Measurements from ENCODE around the gene POGLUT3. TPM values are rescaled to one million over a fixed set of nuclear protein-coding genes. Genes with fewer than 3 reads are reported as not detected.
A peak's percentile ranks its signal among the peaks of the same experiment; 100 is the strongest.

The POGLUT3 gene
- total RNA-seq, 1 donor from 2014 or later, result 30.9 TPM

DNA sequence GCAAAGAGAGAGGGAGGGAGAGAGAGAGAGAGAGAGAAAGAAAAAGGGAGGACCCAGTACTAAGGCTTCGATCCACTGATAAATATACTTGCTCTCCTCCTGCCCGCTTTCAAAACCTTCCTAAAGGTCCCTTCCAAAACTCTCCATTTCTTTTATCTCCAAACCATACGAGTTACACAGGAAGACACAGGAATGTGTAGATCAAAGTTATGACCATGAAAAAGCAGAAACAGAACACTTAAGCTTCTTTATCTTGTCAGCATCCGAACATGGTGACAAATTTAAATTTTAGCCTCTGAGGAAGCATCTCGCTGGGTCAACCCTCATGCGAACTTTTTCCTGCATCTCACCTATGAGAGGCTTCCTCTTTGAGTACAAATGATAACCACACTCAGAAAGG is 29.2 kb upstream of the POGLUT3 start:
- no peak for DNase-seq (ENCODE audit: low read depth, low spot score)
- no peaks in the 10 kb centered on the region for H3K4me1 Mint-ChIP-seq
- no peak for TF ChIP-seq CTCF (conservative IDR thresholded peaks at IDR 0.05)
- no peak overlapping the region for H3K27ac Mint-ChIP-seq (ENCODE audit: unreplicated experiment)
- no peaks in the 10 kb centered on the region for H3K9me3 Mint-ChIP-seq
- no peaks in the 10 kb centered on the region for H3K27me3 Mint-ChIP-seq (ENCODE audit: low read depth)
- H3K36me3 Mint-ChIP-seq (ENCODE audit: low read depth), result no peaks in the 10 kb centered on the region
- H3K4me3 Mint-ChIP-seq, result no peak overlapping the region

GRCh38 chr11:108525161-108525560 is 27.0 kb upstream of the POGLUT3 start:
- Mint-ChIP-seq H3K4me1 (no peaks in the 10 kb centered on the region), H3K27me3 (ENCODE audit: low read depth) (no peaks in the 10 kb centered on the region), H3K9me3 (peaks cover 3% of the 10 kb centered on the region), H3K4me3 (no peak overlapping the region), H3K36me3 (ENCODE audit: low read depth) (no peaks in the 10 kb centered on the region), H3K27ac (ENCODE audit: unreplicated experiment) (peak overlapping the region; percentile 63)
- DNase-seq (ENCODE audit: low read depth, low spot score), result no peak
- TF ChIP-seq CTCF (conservative IDR thresholded peaks at IDR 0.05), result no peak

GRCh38 chr11:108524422-108524821 is 26.2 kb upstream of the POGLUT3 start:
- DNase-seq (ENCODE audit: low read depth, low spot score), result no peak
- H3K36me3 Mint-ChIP-seq (ENCODE audit: low read depth), result no peaks in the 10 kb centered on the region
- no peaks in the 10 kb centered on the region for H3K27me3 Mint-ChIP-seq (ENCODE audit: low read depth)
- H3K27ac Mint-ChIP-seq (ENCODE audit: unreplicated experiment), result no peak overlapping the region
- H3K9me3 Mint-ChIP-seq, result peaks cover 3% of the 10 kb centered on the region
- no peak overlapping the region for H3K4me3 Mint-ChIP-seq
- no peak for TF ChIP-seq CTCF (conservative IDR thresholded peaks at IDR 0.05)
- H3K4me1 Mint-ChIP-seq, result no peaks in the 10 kb centered on the region

DNA sequence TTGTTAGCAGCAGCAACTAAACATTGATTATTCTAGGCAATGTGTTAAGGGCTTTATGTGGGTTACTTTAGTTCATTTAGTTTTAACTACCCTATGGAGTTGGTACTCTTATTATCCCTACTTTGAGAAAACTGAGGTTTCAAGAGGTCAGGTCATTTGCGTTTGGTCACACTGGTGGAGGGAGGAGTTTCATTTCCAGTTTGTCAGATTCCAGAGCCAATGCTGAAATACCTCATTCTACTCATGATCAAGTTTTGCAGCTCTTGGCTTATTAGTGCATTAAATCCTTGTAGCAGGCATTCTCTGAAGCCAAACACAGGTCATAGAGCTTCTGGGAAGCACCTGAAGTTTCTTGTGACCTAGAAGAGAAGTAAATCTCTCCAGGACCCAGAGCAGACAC is 24.1 kb upstream of the POGLUT3 start:
- TF ChIP-seq CTCF (conservative IDR thresholded peaks at IDR 0.05), result no peak
- no peak for DNase-seq (ENCODE audit: low read depth, low spot score)
- Mint-ChIP-seq H3K4me3 (no peak overlapping the region), H3K36me3 (ENCODE audit: low read depth) (no peaks in the 10 kb centered on the region), H3K27ac (ENCODE audit: unreplicated experiment) (no peak overlapping the region), H3K9me3 (peaks cover 3% of the 10 kb centered on the region), H3K4me1 (no peaks in the 10 kb centered on the region), H3K27me3 (ENCODE audit: low read depth) (no peaks in the 10 kb centered on the region)

DNA sequence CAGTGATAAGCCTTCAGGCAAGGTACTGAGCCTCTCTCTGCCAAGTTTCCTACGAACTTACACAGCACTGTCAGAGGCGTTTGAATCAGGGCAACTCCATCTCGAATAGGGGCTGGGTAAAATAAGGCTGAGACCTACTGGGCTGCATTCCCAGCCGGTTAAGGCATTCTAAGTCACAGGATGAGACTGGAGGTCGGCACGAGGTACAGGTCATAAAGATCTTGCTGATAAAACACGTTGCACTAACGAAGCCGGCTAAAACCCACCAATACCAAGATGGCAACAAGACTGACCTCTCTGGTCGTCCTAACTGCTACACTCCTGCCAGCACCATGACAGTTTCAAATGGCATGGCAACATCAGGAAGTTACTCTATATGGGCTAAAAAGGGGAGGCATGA is 20.4 kb upstream of the POGLUT3 start:
- Mint-ChIP-seq H3K36me3 (ENCODE audit: low read depth) (no peaks in the 10 kb centered on the region), H3K4me3 (no peak overlapping the region), H3K9me3 (peaks cover 3% of the 10 kb centered on the region), H3K27me3 (ENCODE audit: low read depth) (no peaks in the 10 kb centered on the region), H3K4me1 (no peaks in the 10 kb centered on the region), H3K27ac (ENCODE audit: unreplicated experiment) (no peak overlapping the region)
- no peak for TF ChIP-seq CTCF (conservative IDR thresholded peaks at IDR 0.05)
- DNase-seq (ENCODE audit: low read depth, low spot score), result no peak

- Mint-ChIP-seq H3K4me3 (no peak overlapping the region), H3K4me1 (no peaks in the 10 kb centered on the region), H3K27me3 (ENCODE audit: low read depth) (no peaks in the 10 kb centered on the region), H3K36me3 (ENCODE audit: low read depth) (no peaks in the 10 kb centered on the region), H3K9me3 (peaks cover 6% of the 10 kb centered on the region), H3K27ac (ENCODE audit: unreplicated experiment) (no peak overlapping the region)
- TF ChIP-seq CTCF (conservative IDR thresholded peaks at IDR 0.05), result no peak
- no peak for DNase-seq (ENCODE audit: low read depth, low spot score)
Observed at GRCh38 chr11:108516125-108516524, 17.9 kb upstream of the POGLUT3 start.
